MCF 10A (cell line): ENCODE data around the gene UMODL1. TPM values are rescaled to one million over a fixed set of nuclear protein-coding genes. Genes with fewer than 3 reads are reported as not detected.

Source experiments
- BruUV-seq: library from RNA; stranded (reverse); fragments of 400-500 nt; replicated peaks from 2 replicates; lab custom pipeline; 2021; lab: Mats Ljungman, UMichigan
- CTCF ChIA-PET: fragments of 300-600 bp; sonication (Branson Sonifier 250); formaldehyde crosslinking; extraction: SDS; loops from one replicate; lab custom pipeline; 2021; ENCODE audit warnings: antibody characterized with exemption, inconsistent platforms; lab: Yijun Ruan, JAX
- POLR2A ChIA-PET: fragments of 300-600, 350-650 bp; sonication (Branson Sonifier 250); formaldehyde crosslinking; extraction: SDS; loops from one replicate; lab custom pipeline; 2020; ENCODE audit warnings: antibody characterized with exemption, inconsistent platforms; lab: Yijun Ruan, JAX
- DNase-seq: peaks from one replicate; pipeline ENCODE4 v3.0.0-alpha.2; 2018; ENCODE audit not compliant: unreplicated experiment
- H3K27ac Mint-ChIP-seq: one replicate; pipeline ENCODE4 v1.8.0; 2022; ENCODE audit warnings: mild to moderate bottlenecking, low read depth, mixed read lengths; ENCODE audit not compliant: unreplicated experiment
- H3K27me3 Mint-ChIP-seq: one replicate; pipeline ENCODE4 v1.8.0; 2022; ENCODE audit warnings: mixed read lengths; ENCODE audit not compliant: insufficient read depth, unreplicated experiment
- H3K36me3 Mint-ChIP-seq: one replicate; pipeline ENCODE4 v1.8.0; 2022; ENCODE audit warnings: mild to moderate bottlenecking, moderate library complexity, mixed read lengths; ENCODE audit not compliant: insufficient read depth, unreplicated experiment
- H3K4me1 Mint-ChIP-seq: one replicate; pipeline ENCODE4 v1.8.0; 2022; ENCODE audit warnings: mixed read lengths; ENCODE audit not compliant: insufficient read depth, unreplicated experiment
- H3K4me3 Mint-ChIP-seq: one replicate; pipeline ENCODE4 v1.8.0; 2022; ENCODE audit warnings: mild to moderate bottlenecking, moderate library complexity, mixed read lengths; ENCODE audit not compliant: unreplicated experiment
- H3K9me3 Mint-ChIP-seq: one replicate; pipeline ENCODE4 v1.8.0; 2022; ENCODE audit warnings: mixed read lengths; ENCODE audit not compliant: unreplicated experiment
- intact Hi-C: fragments of 100-400 bp; cut with micrococcal nuclease; formaldehyde crosslinking; loops from 2 replicates; pipeline ENCODE4 v1.14.1; 2022
- total RNA-seq: library from RNA; stranded (reverse); gene quantifications from 2 replicates; pipeline ENCODE4 v1.2.3, GENCODE V29; 2022
- TF ChIP-seq, protein P1 (sequence below): fragments of 200-600 bp; IDR thresholded peaks from one replicate; pipeline ENCODE4 v1.8.0; 2022; ENCODE audit warnings: antibody characterized with exemption, mild to moderate bottlenecking; ENCODE audit not compliant: unreplicated experiment

The UMODL1 gene
- total RNA-seq, 1 experiment from 2014 or later: not detected

DNA sequence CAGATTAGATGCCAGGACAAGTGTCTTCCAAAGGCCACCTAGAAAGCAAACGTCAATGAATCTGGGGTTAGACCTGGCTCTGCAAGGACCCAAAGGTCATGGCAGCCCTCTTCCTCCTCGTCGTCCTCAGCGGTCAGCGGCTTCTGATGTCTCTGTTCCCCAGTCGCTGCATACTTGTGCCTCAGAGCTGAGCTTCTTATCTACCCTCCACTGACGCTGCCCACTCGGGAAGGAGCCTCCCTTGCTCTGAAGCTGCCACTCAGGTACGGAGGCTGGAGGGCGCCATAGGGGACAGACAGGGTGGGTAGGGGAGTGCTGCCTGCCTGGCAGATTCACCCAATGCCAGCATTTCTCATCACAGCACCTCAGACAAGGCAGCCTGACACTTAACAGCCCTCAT lies 11.4 kb upstream of the UMODL1 start:
- intact Hi-C loops: no loop called here
- BruUV-seq: no TSS peak
- Mint-ChIP-seq H3K27ac (no peak overlapping the region), H3K36me3 (no peaks in the 10 kb centered on the region), H3K9me3 (no peaks in the 10 kb centered on the region), H3K4me3 (no peak overlapping the region), H3K4me1 (peaks cover 10% of the 10 kb centered on the region), H3K27me3 (peaks cover 35% of the 10 kb centered on the region)
- POLR2A ChIA-PET: no interaction called here
- CTCF ChIA-PET: interaction anchor here (0.6 kb wide), 2 partner anchors 48 to 504 kb away, joined by 3 read pairs; no protein-coding TSS in a partner anchor
- TF ChIP-seq, protein P1, sequence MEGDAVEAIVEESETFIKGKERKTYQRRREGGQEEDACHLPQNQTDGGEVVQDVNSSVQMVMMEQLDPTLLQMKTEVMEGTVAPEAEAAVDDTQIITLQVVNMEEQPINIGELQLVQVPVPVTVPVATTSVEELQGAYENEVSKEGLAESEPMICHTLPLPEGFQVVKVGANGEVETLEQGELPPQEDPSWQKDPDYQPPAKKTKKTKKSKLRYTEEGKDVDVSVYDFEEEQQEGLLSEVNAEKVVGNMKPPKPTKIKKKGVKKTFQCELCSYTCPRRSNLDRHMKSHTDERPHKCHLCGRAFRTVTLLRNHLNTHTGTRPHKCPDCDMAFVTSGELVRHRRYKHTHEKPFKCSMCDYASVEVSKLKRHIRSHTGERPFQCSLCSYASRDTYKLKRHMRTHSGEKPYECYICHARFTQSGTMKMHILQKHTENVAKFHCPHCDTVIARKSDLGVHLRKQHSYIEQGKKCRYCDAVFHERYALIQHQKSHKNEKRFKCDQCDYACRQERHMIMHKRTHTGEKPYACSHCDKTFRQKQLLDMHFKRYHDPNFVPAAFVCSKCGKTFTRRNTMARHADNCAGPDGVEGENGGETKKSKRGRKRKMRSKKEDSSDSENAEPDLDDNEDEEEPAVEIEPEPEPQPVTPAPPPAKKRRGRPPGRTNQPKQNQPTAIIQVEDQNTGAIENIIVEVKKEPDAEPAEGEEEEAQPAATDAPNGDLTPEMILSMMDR: no peak
- no peak for DNase-seq

DNA sequence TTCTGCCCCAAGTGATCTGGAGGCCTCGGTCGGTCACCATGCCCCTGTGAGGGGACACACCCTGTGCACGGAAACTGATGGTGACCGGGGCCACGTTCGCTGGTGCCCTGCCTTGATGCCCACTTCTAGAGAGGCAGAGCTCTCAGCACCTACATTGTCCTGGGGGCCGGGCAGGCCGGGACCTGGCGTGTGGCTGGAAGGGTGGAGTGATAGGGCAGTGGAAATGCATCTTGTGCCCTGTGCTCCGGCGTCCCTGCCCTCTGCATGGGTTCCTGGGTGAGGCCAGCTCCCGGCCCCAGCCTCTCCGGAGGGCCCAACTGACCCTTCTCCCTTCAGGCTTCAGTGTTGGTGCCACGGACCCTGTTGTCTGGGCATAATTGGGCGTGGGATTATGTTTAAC lies 11.0 kb upstream of the UMODL1 start:
- TF ChIP-seq, protein P1: no peak
- Mint-ChIP-seq H3K27ac (no peak overlapping the region), H3K4me1 (peaks cover 10% of the 10 kb centered on the region), H3K4me3 (no peak overlapping the region), H3K27me3 (peaks cover 31% of the 10 kb centered on the region), H3K9me3 (no peaks in the 10 kb centered on the region), H3K36me3 (no peaks in the 10 kb centered on the region)
- ChIA-PET POLR2A (no interaction called here), CTCF (interaction anchor here (0.6 kb wide), 1 partner anchor 48 kb away, joined by 3 read pairs; no protein-coding TSS in a partner anchor)
- no peak for DNase-seq
- intact Hi-C loops: no loop called here
- no TSS peak for BruUV-seq

DNA sequence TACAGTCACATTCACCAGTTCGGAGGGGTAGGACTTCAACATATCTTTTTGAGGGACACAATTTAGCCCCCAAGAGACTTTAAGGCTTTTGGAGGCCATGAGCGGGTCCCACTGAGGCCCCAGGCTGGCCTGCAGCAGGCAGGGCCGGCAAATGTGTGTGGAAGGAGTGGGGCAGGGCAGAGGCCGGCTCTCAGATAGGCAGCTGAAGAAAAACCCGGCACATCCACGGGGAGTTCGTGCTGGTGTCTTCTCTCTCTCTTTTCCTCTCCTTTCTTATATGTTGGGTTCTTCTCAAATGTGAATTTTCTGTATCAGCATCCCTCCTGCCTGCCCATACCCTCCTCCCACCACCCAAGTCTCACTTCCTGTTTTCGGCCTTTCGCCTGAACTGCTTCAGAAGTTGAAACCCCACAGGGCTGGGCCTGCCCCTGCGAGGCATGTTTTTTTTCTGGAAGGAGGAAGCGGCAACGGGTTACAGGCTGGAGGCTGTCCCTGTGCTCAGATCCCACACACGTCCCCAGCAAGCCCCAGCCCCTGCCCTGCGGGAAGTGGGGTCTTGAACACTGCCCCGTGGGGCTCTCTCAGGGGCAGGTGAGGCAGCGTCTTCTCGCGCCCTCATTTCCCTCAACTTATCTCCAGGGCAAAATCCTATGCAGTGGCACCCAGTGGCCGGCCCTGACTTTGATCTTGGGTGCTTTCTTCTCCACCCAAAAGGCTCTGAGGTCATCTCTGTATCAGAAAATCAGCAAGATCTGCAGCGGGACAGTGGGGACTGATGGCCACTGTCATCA lies 9.7 kb upstream of the UMODL1 start:
- Mint-ChIP-seq H3K36me3 (no peaks in the 10 kb centered on the region), H3K27me3 (peaks cover 19% of the 10 kb centered on the region), H3K4me1 (peaks cover 10% of the 10 kb centered on the region), H3K4me3 (no peak overlapping the region), H3K9me3 (no peaks in the 10 kb centered on the region), H3K27ac (no peak overlapping the region)
- no peak for DNase-seq
- CTCF ChIA-PET: no interaction called here
- POLR2A ChIA-PET: no interaction called here
- BruUV-seq: no TSS peak
- TF ChIP-seq, protein P1: no peak
- intact Hi-C loops: no loop called here

DNA sequence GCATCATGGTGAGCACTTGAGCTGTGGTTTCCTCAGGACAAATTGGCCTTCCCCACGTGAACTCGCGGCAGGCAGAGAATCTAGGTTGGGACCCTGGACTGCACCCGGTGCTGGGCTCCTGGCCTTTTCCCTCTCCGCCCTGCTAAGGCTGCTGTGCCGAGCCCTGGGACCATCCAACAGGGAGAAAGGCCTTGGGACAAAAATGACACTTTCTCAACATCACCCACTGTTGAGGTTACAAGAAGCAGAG lies 9.2 kb upstream of the UMODL1 start:
- BruUV-seq: no TSS peak
- DNase-seq: no peak
- Mint-ChIP-seq H3K27me3 (peaks cover 13% of the 10 kb centered on the region), H3K4me1 (peaks cover 10% of the 10 kb centered on the region), H3K9me3 (no peaks in the 10 kb centered on the region), H3K27ac (no peak overlapping the region), H3K36me3 (no peaks in the 10 kb centered on the region), H3K4me3 (no peak overlapping the region)
- intact Hi-C loops: no loop called here
- CTCF ChIA-PET: no interaction called here
- POLR2A ChIA-PET: no interaction called here
- TF ChIP-seq, protein P1: no peak
